ENCODE results near the gene OSER1.

- no peak for TF ChIP-seq POLR2AphosphoS5 (IDR thresholded peaks at IDR 0.05; ENCODE audit: low read depth, low read length)
- no peak for TF ChIP-seq CTCF (IDR thresholded peaks at IDR 0.05)
- TF ChIP-seq USF2 (IDR thresholded peaks at IDR 0.05; ENCODE audit: borderline replicate concordance, low read depth, low read length): no peak
- TF ChIP-seq RFX5 (IDR thresholded peaks at IDR 0.05; ENCODE audit: low read length): no peak
- TF ChIP-seq GABPA (IDR thresholded peaks at IDR 0.05; ENCODE audit: low read depth): no peak
Observed at GRCh38 chr20:44159711-44160110, 50.9 kb downstream of the OSER1 start.

Data from SK-N-SH (cell line).